GM21515 (cell line): ENCODE results near the gene MYOM3.
"Not testable (repeated sequence)": the region's sequence is repeated elsewhere in the genome, so short reads cannot be mapped to it uniquely, and the experiment has no call there.

Source experiments
- ATAC-seq: cut with Tn5 transposase; IDR thresholded peaks from one replicate; pipeline ENCODE4 v1.9.1; 2021; ENCODE audit not compliant: unreplicated experiment

The MYOM3 gene

GRCh38 chr1:24043345-24044032 is 68.4 kb downstream of the MYOM3 start:
- ATAC-seq, result no peak

GRCh38 chr1:24042315-24042714 is 69.6 kb downstream of the MYOM3 start:
- ATAC-seq, result no peak

GRCh38 chr1:24036088-24036487 is 75.8 kb downstream of the MYOM3 start:
- ATAC-seq, result no peak

- no peak for ATAC-seq
Observed at GRCh38 chr1:24032981-24033380, 79.0 kb downstream of the MYOM3 start.

- not testable (repeated sequence) for ATAC-seq
Observed at GRCh38 chr1:24030976-24031516, 80.9 kb downstream of the MYOM3 start.

GRCh38 chr1:24027838-24028468 is 84.0 kb downstream of the MYOM3 start:
- no peak for ATAC-seq

GRCh38 chr1:24022581-24023361 is 89.2 kb downstream of the MYOM3 start:
- no peak for ATAC-seq

- ATAC-seq, result no peak
Observed at GRCh38 chr1:24021403-24022266, 90.3 kb downstream of the MYOM3 start.

GRCh38 chr1:24020470-24020869 is 91.5 kb downstream of the MYOM3 start:
- ATAC-seq, result no peak

- no peak for ATAC-seq
Observed at GRCh38 chr1:24020025-24020424, 91.9 kb downstream of the MYOM3 start.

- no peak for ATAC-seq
Observed at GRCh38 chr1:24018611-24019580, 93.0 kb downstream of the MYOM3 start.

GRCh38 chr1:24015221-24016210 is 96.4 kb downstream of the MYOM3 start:
- ATAC-seq, result no peak

- not testable (repeated sequence) for ATAC-seq
Observed at GRCh38 chr1:24012878-24013277, 99.1 kb downstream of the MYOM3 start.

- no peak for ATAC-seq
Observed at GRCh38 chr1:24010650-24011049, 101.3 kb downstream of the MYOM3 start.

GRCh38 chr1:24009406-24009805 is 102.5 kb downstream of the MYOM3 start:
- no peak for ATAC-seq

GRCh38 chr1:24008574-24009184 is 103.3 kb downstream of the MYOM3 start:
- not testable (repeated sequence) for ATAC-seq

GRCh38 chr1:24007079-24007478 is 104.9 kb downstream of the MYOM3 start:
- no peak for ATAC-seq
